ENCODE measurements around the gene FBN1.

GRCh38 chr15:48559285-48559684 lies 86.2 kb downstream of the FBN1 start:
- TF ChIP-seq EP300 (IDR thresholded peaks at IDR 0.05) (no peak), POLR2AphosphoS5 (IDR thresholded peaks at IDR 0.05) (no peak)

Measured in upper lobe of left lung (tissue), 4 donors.